ENCODE results near the gene NSUN3. TPM values are rescaled to one million over a fixed set of nuclear protein-coding genes. Genes with fewer than 3 reads are reported as not detected.

Gene NSUN3
- polyA plus RNA-seq, 10 donors, result 5.2 to 9.1 (median 7.9) TPM

Other genes with a start within 250 kb of the NSUN3 start
- 10 to 100 TPM; 25.5 to 31.8 (median 30.1) TPM for gene PROS1, start 89.2 kb upstream of the NSUN3 start, polyA plus RNA-seq (ENCODE audit: insufficient read length in 10 of 10)
- gene ARL13B, start 82.9 kb upstream of the NSUN3 start, polyA plus RNA-seq (ENCODE audit: insufficient read length in 10 of 10), result 10 to 100 TPM in 2 of 10 donors, 1 to 10 TPM in 8; 5.8 to 10.9 (median 7.4) TPM
- gene STX19, start 34.5 kb upstream of the NSUN3 start, polyA plus RNA-seq (ENCODE audit: insufficient read length in 10 of 10), result 1 to 10 TPM in 2 of 10 donors, under 1 TPM in 4, not detected in 4; 0.14 to 2.0 (median 0.31) TPM
- 1 to 10 TPM; 3.7 to 5.6 (median 4.4) TPM for gene DHFR2, start 145 bp upstream of the NSUN3 start, polyA plus RNA-seq (ENCODE audit: insufficient read length in 10 of 10)